Hepatocyte (in vitro differentiated cells): ENCODE results near the gene THRSP. TPM values are rescaled to one million over a fixed set of nuclear protein-coding genes. Genes with fewer than 3 reads are reported as not detected.

Experiments used
- DNase-seq: peaks from one replicate; pipeline ENCODE4 v3.0.0-alpha.2; 2016; ENCODE audit warnings: low spot score
- H2AFZ ChIP-seq: fragments of 200-600 bp; sonication (generic); 2 replicates; pipeline ENCODE4 v1.6.0; 2016; ENCODE audit warnings: antibody characterized with exemption, mild to moderate bottlenecking
- H3K27ac ChIP-seq: fragments of 200-600 bp; sonication (generic); 2 replicates; pipeline ENCODE4 v1.5.1; 2016; ENCODE audit warnings: mild to moderate bottlenecking
- H3K27me3 ChIP-seq: fragments of 200-600 bp; sonication (generic); 2 replicates; pipeline ENCODE4 v1.6.1; 2016
- H3K36me3 ChIP-seq: fragments of 200-600 bp; sonication (generic); replicated peaks from 2 replicates; pipeline ENCODE4 v1.5.1; 2016; ENCODE audit warnings: low read depth; ENCODE audit not compliant: insufficient read depth
- H3K4me1 ChIP-seq: fragments of 200-600 bp; sonication (generic); 2 replicates; pipeline ENCODE4 v1.5.1; 2016; ENCODE audit warnings: mild to moderate bottlenecking, moderate library complexity; ENCODE audit not compliant: insufficient read depth
- H3K4me2 ChIP-seq: fragments of 200-600 bp; sonication (generic); 2 replicates; pipeline ENCODE4 v1.6.0; 2016
- H3K4me3 ChIP-seq: fragments of 200-600 bp; sonication (generic); 2 replicates; pipeline ENCODE4 v1.5.1; 2016; ENCODE audit warnings: mild to moderate bottlenecking
- H3K79me2 ChIP-seq: fragments of 200-600 bp; sonication (generic); 2 replicates; pipeline ENCODE4 v1.6.0; 2017; ENCODE audit warnings: mild to moderate bottlenecking
- H3K9me2 ChIP-seq: fragments of 200-600 bp; sonication (generic); replicated peaks from 2 replicates; pipeline ENCODE4 v1.6.0; 2017; ENCODE audit warnings: mild to moderate bottlenecking; ENCODE audit not compliant: insufficient read depth
- H3K9me3 ChIP-seq: fragments of 200-600 bp; sonication (generic); 2 replicates; pipeline ENCODE4 v1.5.1; 2016; ENCODE audit warnings: low read depth, mild to moderate bottlenecking
- H4K20me1 ChIP-seq: fragments of 200-600 bp; sonication (generic); 2 replicates; pipeline ENCODE4 v1.6.0; 2016; ENCODE audit warnings: mild to moderate bottlenecking; ENCODE audit not compliant: insufficient read depth, poor library complexity, severe bottlenecking
- CTCF ChIP-seq: fragments of 200-600 bp; sonication (generic); IDR thresholded peaks from 2 replicates; pipeline ENCODE4 v1.5.1; 2016; ENCODE audit warnings: antibody characterized with exemption, mild to moderate bottlenecking; ENCODE audit not compliant: poor library complexity
- EZH2 ChIP-seq: fragments of 200-600 bp; sonication (generic); IDR thresholded peaks from 2 replicates; pipeline ENCODE4 v1.6.1; 2016; ENCODE audit warnings: antibody characterized with exemption, mild to moderate bottlenecking, borderline replicate concordance
- EZH2phosphoT487 ChIP-seq: fragments of 200-600 bp; sonication (generic); IDR thresholded peaks from one replicate; pipeline ENCODE4 v1.6.1; 2018; ENCODE audit warnings: antibody characterized with exemption, mild to moderate bottlenecking, low read depth, moderate library complexity; ENCODE audit not compliant: unreplicated experiment, severe bottlenecking
- WGBS: methylation state at CpG from one replicate; pipeline ENCODE4 v1.1.6; 2016; ENCODE audit warnings: low lambda C conversion rate; ENCODE audit errors: missing lambda C conversion rate; 5-methylcytosine and 5-hydroxymethylcytosine counted together
- polyA plus RNA-seq: library from polyadenylated mRNA; unstranded; fragments of >200 nt; fragmentation: Nextera tagmentation; extraction: Ambion mirVana; gene quantifications from 2 replicates; pipeline ENCODE4 v1.2.1, GENCODE V29; 2016
- total RNA-seq: library from RNA; depleted of rRNA; stranded (reverse); fragments of >200 nt; gene quantifications from 2 replicates; pipeline ENCODE4 v1.2.3, GENCODE V29; 2014

Gene THRSP
- total and polyA plus RNA-seq, 2 experiments from 2014 or later, result 0.17 TPM

GRCh38 chr11:78030429-78031325, 33.0 kb upstream of the THRSP start:
- no peak overlapping the region for H3K4me3 ChIP-seq
- H3K9me2 ChIP-seq, result no peaks in the 10 kb centered on the region
- peak; percentile 78 for DNase-seq
- no peaks in the 10 kb centered on the region for H4K20me1 ChIP-seq
- WGBS, result 47% methylated on average over 7 of the region's 7 CpGs
- H3K36me3 ChIP-seq, result no peaks in the 10 kb centered on the region
- TF ChIP-seq EZH2phosphoT487 (no peak), CTCF (no peak), EZH2 (no peak)
- no peaks in the 10 kb centered on the region for H3K79me2 ChIP-seq
- H3K4me2 ChIP-seq, result peak overlapping the region; percentile 15
- H2AFZ ChIP-seq, result no peak overlapping the region
- no peaks in the 10 kb centered on the region for H3K9me3 ChIP-seq
- H3K27me3 ChIP-seq, result no peaks in the 10 kb centered on the region
- H3K4me1 ChIP-seq, result peaks cover 8% of the 10 kb centered on the region
- peak overlapping the region; percentile 85 for H3K27ac ChIP-seq

GRCh38 chr11:78031629-78032028, 32.0 kb upstream of the THRSP start:
- Histone ChIP-seq H3K27me3 (no peaks in the 10 kb centered on the region), H3K79me2 (no peaks in the 10 kb centered on the region), H2AFZ (no peak overlapping the region), H3K4me3 (no peak overlapping the region), H3K27ac (peak overlapping the region; percentile 85), H3K36me3 (no peaks in the 10 kb centered on the region), H3K9me3 (no peaks in the 10 kb centered on the region), H4K20me1 (no peaks in the 10 kb centered on the region), H3K9me2 (no peaks in the 10 kb centered on the region), H3K4me2 (no peak overlapping the region), H3K4me1 (peaks cover 8% of the 10 kb centered on the region)
- WGBS, result 96% methylated on average over 3 of the region's 3 CpGs
- no peak for DNase-seq
- TF ChIP-seq EZH2phosphoT487 (no peak), EZH2 (no peak), CTCF (no peak)

- DNase-seq, result peak; percentile 59
- Histone ChIP-seq H3K79me2 (no peaks in the 10 kb centered on the region), H3K9me3 (no peaks in the 10 kb centered on the region), H3K9me2 (no peaks in the 10 kb centered on the region), H4K20me1 (no peaks in the 10 kb centered on the region), H3K27ac (peak overlapping the region; percentile 85), H3K4me3 (no peak overlapping the region), H3K27me3 (no peaks in the 10 kb centered on the region), H3K36me3 (no peaks in the 10 kb centered on the region), H3K4me1 (peaks cover 8% of the 10 kb centered on the region), H3K4me2 (no peak overlapping the region), H2AFZ (no peak overlapping the region)
- TF ChIP-seq EZH2phosphoT487 (no peak), CTCF (no peak), EZH2 (no peak)
Observed at GRCh38 chr11:78032090-78032489, 31.6 kb upstream of the THRSP start.
